NCI-H2196 treated with DMSO at 0.1 percent for 48 hours (cell line): Measurements from ENCODE around the gene PATL2.
"Not testable (repeated sequence)": the region's sequence is repeated elsewhere in the genome, so short reads cannot be mapped to it uniquely, and the experiment has no call there.

ENCODE experiments used
- DNase-seq: peaks from one replicate; lab custom pipeline; 2025; ENCODE audit not compliant: unreplicated experiment; lab: John Stamatoyannopoulos, UW

PATL2 gene

DNA sequence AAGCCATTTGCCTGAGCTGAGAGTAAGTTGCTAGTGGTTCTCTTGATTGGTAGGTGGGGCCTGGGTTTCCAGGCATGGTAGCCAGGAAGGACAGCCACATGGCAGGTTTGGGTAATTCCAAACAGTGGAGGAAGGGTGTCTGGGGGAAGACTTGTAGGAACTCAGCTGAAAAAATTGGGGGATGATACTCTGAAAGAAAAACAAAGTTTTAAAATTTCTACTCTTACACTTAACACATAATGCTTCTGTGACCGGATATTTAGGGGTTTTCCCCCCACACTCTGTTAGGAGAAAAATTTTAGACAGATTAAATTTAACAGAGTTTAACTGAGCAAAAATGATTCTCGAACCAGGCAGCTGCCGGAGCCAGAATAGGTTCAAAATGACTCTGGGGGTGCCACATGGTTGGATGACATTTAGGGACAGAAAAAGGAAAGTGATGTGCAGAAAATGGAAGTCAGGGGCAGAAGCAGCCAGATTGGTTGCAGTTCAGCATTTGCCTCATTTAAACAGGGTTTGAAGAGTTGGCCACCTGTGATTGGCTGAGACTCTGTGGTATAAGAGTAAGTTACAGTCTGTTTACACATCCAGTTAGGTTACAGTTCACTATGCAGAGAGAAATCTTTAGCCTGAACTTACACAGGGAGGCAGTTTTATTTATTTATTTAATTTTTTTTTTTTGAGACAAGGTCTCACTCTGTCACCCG, 8.3 kb upstream of the PATL2 start:
- no peak for DNase-seq

DNA sequence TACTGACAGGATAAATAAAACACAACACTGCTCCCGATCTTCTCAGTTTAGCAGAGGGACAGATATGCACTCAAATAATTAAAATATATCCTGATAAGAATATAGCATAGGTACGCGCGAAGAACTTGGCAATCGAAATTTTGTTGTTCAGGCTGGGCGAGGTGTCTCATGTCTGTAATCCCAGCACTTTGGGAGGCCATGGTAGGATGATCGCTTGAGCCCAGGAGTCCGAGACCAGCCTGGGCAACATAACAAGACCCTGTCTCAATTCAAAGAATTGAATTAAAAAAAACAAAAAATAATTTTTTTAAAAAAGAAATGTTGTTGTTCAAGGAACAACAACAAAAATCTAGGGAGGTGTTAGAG, 7.8 kb upstream of the PATL2 start:
- DNase-seq = no peak

DNA sequence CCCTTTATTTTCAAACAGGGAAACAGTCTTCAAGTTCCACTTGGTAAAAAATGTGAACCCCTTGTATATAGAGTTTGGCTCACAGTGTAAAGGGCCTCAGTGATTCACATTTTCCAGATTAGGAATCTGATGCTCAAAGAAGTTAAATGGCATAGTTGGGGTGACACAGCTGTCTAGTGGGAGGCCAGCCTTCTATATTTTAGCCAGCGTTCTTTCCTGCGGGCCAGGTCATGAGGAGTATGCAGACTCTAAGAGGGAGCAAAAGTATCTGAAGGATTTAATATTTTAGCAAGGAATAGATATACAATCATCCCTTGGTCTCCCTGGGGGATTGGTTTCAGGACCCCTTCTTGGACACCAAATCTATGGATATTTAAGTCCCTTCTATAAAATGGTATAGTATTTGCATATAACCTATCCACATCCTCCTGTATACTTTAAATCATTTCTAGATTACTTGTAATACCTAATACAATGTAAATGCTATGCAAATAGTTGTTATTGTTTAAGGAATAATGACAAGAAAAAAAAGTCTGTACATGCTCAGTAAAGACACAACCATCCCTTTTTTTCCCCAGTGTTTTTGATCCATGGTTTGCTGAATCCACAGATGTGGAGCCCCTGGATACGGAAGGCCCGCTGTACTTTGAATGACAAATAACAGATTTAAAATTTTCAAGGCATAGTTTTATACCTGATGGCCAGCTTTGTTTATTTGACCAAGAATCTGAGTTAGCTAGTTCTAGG, 7.2 kb upstream of the PATL2 start:
- DNase-seq = no peak

DNA sequence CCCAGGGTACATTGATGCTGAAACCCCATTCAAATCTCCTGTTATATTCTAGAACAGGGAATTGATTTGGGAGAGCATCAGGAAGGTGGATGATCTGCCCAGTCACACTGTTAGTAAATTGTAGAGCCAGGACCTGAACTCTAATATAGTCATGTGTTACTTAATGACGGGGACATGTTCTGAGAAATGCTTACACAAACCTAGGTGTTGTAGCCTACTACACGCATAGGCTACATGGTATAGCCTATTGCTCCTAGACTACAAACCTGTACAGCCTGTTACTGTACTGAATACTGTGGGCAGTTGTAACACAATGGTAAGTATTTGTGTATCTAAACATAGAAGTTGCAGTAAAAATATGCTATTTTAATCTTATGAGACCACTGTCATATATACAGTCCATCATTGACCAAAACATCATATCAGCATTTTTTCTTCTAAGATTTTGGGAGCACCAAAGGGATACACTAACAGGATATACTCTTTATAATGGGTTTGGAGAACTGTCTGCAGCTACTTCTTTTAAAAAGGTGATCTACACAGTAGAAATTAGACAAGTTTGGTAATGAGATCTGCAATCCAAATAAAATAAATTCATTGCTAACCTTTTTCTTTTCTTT, 6.0 kb upstream of the PATL2 start:
- no peak for DNase-seq

DNA sequence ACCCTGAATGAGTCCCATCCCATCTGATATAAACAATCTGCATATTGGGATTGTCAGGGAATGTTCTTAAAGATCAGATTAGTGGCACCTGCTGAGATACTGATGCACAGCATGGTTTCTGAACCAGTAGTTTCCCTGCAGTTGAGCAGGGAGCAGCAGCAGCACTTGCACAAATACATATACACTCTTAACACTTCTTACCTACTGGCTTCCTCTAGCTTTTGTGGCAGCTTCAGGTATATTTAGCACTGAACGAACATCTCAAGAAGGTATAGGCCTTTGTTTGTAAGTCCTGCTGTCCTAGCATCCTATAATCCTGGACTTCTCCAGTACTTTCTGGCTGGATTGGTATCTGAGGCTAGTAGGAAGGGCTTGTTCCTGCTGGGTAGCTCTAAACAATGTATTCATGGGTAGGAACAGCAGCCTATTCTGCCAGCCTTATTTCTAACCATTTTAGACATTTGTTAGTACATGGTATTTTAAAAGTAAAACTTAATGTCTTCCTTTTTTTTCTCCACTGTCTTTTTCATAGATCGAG, 4.7 kb upstream of the PATL2 start:
- no peak for DNase-seq

DNA sequence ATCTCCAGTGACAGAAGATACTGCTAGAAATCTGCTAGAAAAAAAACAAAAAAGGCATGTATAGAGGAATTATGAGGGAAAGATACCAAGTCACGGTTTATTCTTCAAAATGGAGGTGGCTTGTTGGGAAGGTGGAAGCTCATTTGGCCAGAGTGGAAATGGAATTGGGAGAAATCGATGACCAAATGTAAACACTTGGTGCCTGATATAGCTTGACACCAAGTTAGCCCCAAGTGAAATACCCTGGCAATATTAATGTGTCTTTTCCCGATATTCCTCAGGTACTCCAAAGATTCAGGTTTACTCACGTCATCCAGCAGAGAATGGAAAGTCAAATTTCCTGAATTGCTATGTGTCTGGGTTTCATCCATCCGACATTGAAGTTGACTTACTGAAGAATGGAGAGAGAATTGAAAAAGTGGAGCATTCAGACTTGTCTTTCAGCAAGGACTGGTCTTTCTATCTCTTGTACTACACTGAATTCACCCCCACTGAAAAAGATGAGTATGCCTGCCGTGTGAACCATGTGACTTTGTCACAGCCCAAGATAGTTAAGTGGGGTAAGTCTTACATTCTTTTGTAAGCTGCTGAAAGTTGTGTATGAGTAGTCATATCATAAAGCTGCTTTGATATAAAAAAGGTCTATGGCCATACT, 4.1 kb upstream of the PATL2 start:
- no peak for DNase-seq

DNA sequence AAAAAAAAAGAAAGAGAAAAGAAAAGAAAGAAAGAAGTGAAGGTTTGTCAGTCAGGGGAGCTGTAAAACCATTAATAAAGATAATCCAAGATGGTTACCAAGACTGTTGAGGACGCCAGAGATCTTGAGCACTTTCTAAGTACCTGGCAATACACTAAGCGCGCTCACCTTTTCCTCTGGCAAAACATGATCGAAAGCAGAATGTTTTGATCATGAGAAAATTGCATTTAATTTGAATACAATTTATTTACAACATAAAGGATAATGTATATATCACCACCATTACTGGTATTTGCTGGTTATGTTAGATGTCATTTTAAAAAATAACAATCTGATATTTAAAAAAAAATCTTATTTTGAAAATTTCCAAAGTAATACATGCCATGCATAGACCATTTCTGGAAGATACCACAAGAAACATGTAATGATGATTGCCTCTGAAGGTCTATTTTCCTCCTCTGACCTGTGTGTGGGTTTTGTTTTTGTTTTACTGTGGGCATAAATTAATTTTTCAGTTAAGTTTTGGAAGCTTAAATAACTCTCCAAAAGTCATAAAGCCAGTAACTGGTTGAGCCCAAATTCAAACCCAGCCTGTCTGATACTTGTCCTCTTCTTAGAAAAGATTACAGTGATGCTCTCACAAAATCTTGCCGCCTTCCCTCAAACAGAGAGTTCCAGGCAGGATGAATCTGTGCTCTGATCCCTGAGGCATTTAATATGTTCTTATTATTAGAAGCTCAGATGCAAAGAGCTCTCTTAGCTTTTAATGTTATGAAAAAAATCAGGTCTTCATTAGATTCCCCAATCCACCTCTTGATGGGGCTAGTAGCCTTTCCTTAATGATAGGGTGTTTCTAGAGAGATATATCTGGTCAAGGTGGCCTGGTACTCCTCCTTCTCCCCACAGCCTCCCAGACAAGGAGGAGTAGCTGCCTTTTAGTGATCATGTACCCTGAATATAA, 2.2 kb upstream of the PATL2 start:
- no peak for DNase-seq

DNA sequence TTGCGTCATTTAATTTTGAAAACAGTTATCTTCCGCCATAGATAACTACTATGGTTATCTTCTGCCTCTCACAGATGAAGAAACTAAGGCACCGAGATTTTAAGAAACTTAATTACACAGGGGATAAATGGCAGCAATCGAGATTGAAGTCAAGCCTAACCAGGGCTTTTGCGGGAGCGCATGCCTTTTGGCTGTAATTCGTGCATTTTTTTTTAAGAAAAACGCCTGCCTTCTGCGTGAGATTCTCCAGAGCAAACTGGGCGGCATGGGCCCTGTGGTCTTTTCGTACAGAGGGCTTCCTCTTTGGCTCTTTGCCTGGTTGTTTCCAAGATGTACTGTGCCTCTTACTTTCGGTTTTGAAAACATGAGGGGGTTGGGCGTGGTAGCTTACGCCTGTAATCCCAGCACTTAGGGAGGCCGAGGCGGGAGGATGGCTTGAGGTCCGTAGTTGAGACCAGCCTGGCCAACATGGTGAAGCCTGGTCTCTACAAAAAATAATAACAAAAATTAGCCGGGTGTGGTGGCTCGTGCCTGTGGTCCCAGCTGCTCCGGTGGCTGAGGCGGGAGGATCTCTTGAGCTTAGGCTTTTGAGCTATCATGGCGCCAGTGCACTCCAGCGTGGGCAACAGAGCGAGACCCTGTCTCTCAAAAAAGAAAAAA, 1.4 kb upstream of the PATL2 start:
- DNase-seq = no peak

DNA sequence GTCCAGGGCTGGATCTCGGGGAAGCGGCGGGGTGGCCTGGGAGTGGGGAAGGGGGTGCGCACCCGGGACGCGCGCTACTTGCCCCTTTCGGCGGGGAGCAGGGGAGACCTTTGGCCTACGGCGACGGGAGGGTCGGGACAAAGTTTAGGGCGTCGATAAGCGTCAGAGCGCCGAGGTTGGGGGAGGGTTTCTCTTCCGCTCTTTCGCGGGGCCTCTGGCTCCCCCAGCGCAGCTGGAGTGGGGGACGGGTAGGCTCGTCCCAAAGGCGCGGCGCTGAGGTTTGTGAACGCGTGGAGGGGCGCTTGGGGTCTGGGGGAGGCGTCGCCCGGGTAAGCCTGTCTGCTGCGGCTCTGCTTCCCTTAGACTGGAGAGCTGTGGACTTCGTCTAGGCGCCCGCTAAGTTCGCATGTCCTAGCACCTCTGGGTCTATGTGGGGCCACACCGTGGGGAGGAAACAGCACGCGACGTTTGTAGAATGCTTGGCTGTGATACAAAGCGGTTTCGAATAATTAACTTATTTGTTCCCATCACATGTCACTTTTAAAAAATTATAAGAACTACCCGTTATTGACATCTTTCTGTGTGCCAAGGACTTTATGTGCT, 721 bp upstream of the PATL2 start:
- no peak for DNase-seq

DNA sequence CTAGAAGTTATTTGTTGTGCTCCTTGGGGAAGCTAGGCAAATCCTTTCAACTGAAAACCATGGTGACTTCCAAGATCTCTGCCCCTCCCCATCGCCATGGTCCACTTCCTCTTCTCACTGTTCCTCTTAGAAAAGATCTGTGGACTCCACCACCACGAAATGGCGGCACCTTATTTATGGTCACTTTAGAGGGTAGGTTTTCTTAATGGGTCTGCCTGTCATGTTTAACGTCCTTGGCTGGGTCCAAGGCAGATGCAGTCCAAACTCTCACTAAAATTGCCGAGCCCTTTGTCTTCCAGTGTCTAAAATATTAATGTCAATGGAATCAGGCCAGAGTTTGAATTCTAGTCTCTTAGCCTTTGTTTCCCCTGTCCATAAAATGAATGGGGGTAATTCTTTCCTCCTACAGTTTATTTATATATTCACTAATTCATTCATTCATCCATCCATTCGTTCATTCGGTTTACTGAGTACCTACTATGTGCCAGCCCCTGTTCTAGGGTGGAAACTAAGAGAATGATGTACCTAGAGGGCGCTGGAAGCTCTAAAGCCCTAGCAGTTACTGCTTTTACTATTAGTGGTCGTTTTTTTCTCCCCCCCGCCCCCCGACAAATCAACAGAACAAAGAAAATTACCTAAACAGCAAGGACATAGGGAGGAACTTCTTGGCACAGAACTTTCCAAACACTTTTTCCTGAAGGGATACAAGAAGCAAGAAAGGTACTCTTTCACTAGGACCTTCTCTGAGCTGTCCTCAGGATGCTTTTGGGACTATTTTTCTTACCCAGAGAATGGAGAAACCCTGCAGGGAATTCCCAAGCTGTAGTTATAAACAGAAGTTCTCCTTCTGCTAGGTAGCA, 657 bp downstream of the PATL2 start:
- no peak for DNase-seq

DNA sequence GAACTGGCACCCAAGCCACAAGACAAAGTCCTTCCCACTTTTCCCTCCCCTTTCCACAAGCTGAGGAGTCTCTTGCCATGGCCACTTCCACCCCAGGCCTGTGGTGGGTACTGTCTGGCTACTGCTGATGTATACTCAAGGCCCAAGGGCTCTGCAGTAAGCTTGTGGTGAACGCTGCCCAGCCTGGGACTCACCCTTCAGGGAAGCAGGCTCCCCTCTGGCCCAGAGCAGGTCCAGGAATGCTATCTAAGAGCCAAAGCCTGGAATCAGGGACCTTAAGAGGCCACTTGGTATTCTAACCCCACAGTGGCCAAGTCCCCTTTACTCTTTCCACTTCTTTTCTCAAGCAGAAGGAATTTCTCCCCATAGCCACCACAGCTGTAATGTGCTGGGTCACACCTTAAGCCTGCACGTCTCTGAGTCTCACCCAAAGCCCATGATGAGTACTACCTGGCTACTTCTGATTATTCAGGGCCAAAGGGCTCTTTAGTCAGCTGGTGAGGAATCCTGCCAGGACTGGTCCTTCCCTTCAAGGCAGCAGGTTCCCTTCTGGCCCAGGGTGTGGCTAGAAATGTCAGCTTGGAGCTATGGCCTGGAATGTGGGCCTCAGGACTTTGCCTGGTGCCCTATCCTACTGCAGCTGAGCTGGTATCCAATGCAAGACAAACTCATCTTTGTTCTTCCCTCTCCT, 4.0 kb downstream of the PATL2 start:
- no peak for DNase-seq

DNA sequence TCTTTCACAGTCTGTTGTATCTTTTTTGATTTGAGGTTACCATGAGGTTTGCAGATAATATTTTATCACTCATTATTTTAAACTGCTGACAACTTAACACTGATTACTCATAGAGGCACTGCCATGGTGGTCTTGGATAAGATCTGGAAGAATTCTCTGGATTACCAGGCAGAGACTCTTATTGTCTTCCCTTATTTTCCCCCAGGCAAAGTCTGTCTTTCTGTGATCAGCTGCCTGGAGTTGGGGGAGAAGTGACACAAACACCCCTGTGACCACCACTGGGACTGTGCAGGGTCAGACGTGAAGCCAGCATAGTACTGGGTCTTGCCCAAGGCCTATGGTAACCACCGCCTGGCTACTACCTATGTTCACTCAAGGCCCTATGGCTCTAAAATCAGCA, 4.7 kb downstream of the PATL2 start:
- DNase-seq = no peak

DNA sequence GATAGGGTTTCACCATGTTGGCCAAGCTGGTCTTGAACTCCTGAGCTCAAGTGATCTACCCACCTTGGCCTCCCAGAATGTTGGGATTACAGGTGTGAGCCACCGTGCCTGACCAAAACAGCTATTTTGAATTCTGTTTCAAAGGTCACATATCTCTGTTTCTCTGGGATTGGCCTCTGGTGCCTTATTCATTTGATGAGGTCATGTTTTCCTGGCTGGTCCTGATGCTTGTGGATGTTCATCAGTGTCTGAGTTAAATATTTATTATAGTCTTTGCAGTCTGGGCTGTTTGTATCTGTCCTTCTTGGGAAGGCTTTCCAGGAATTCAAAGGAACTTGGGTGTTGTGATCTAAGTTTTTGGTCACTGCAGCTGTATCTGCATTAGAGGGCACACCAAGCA, 5.1 kb downstream of the PATL2 start:
- no peak for DNase-seq

DNA sequence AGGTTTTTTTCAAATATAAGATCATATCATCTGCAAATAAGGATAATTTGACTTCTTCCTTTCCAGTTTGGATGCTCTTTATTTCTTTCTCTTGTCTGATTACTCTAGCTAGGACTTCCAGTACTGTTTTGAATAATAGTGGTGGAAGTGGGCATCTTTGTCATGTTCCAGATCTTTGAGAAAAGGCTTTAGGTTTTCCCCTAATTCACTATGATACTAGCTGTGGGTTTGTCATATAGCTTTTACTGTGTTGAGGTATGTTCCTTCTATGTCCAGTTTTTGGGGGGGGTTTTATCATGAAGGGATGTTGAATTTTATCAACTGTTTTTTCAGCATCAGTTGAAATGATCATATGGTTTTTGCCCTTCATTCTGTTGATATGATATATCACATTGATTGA, 10.4 kb downstream of the PATL2 start:
- DNase-seq = not testable (repeated sequence)

DNA sequence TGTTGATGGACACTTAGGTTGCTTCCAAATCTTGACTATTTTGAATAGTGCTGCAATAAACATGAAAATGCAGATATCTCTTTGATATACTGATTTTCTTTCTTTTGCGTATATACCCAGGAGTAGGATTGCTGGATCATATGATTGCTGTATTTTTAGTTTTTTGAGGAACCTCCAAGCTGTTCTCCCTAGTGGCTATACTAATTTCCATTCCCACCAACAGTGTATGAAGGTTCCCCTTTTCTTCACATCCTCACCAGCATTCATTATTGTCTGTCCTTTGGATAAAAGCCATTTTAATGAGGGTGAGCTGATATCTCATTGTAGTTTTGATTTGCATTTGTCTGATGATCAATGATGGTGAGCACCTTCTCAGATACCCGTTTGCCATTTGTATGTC, 12.5 kb downstream of the PATL2 start:
- DNase-seq = no peak

DNA sequence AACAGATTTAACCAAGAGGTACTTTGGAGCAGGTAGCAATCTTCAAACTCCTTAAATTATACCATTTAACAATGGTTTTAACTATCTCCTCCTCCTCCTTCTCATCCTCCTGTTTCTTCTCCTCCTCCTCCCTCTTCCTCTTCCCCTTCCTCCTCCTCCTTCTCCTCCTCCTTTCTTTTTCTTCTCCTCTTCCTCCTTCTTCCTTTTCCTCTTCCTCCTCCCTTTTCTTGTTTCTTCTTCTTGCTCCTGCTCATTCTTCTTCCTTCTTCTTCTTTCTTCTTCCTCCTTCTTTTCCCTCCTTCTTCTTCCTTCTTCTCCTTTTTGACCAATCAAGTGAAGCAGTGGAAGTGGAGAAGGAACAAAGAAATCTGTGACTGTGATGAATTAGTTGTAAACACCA, 14.1 kb downstream of the PATL2 start:
- DNase-seq = no peak

DNA sequence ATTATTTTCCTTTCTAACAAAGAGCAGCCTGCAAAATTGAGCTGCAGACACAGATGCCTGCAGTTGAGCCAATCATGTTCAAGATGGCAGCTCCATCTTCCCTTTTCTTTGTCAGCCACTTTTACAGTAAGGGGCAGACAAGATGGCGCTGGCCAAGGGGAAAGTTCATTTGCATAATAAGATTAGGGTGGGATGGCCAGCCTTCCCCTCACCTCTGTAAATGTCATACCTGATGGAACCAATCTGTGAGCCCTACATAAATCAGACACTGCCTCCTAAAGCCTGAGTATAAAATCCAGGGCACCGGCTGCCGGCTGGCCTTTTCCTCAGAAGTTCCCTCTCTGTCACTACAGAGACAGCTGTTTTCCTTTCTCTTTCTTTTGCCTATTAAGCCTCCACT, 15.8 kb downstream of the PATL2 start:
- DNase-seq = no peak

DNA sequence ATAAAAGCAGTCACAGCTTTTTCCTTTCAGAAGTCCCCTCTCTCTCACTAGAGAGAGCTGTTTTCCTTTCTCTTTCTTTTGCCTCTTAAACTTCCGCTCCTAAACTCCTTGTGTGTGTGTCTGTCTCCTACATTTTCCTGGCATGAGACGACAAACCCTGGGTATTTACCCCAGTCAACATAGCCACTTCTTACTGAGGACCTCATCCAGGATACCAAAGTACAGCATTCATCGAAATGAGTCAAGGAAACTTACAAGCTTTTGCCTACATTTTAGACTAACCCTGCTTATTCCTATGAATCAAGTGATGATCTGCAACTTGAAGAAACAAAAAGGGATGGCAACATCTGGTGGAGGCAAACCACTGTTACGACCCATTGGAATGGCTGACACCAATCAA, 16.7 kb downstream of the PATL2 start:
- DNase-seq = no peak
